Adrenal gland (tissue), 12 donors: ENCODE data around the gene FNBP1L. TPM values are rescaled to one million over a fixed set of nuclear protein-coding genes. Genes with fewer than 3 reads are reported as not detected.

Experiments used
- DNase-seq, 7 donors: peaks; one replicate each; pipeline ENCODE4 v3.0.0-alpha.2; 2019 to 2020
- H3K27ac ChIP-seq, 5 donors: fragments of 200-600 bp; sonication (generic) in 4 of 5; 1 replicate in 3 of 5; 2 replicates in 2 of 5; pipeline versions ENCODE4 v1.5.1 to v1.8.0; 2016 to 2020; ENCODE audit warnings: mild to moderate bottlenecking in 1 of 5
- H3K27me3 ChIP-seq: fragments of 200-600 bp; 2 replicates; pipeline ENCODE4 v1.8.0; 2021
- H3K36me3 ChIP-seq, 2 donors: fragments of 200-600 bp; replicated peaks in 1 of 2; 1 replicate in 1 of 2; 2 replicates in 1 of 2; pipeline versions ENCODE4 v1.5.1 to v1.8.0; 2018 to 2022
- H3K4me1 ChIP-seq, 2 donors: fragments of 200-600 bp; replicated peaks in 1 of 2; 1 replicate in 1 of 2; 2 replicates in 1 of 2; pipeline versions ENCODE4 v1.5.1 to v1.8.0; 2018 to 2021
- H3K4me3 ChIP-seq, 4 donors: fragments of 200-600 bp; sonication (generic) in 3 of 4; one replicate each; pipeline ENCODE4 v1.5.1; 2016 to 2018
- H3K9me3 ChIP-seq, 3 donors: fragments of 200-600 bp; sonication (generic) in 1 of 3; replicated peaks in 1 of 3; 1 replicate in 2 of 3; 2 replicates in 1 of 3; pipeline versions ENCODE4 v1.5.1 to v1.8.0; 2016 to 2021
- POLR2A ChIP-seq, 2 donors: fragments of 450-650 bp; IDR thresholded peaks; one replicate each; pipeline ENCODE4 v1.6.1; 2017; ENCODE audit warnings: antibody characterized with exemption in 2 of 2, mild to moderate bottlenecking in 2 of 2, moderate library complexity in 1 of 2
- WGBS, 4 donors: extraction: QIAGEN DNeasy Blood & Tissue Kit in 2 of 4; methylation state at CpG; one replicate each; pipeline versions ENCODE4 v1.1.5 to v1.1.7; 2013 to 2017; 5-methylcytosine and 5-hydroxymethylcytosine counted together
- intact Hi-C, 2 donors: fragments of 100-400 bp; cut with DNase I; formaldehyde crosslinking; loops; one replicate each; pipeline versions ENCODE4 v1.14.1 to v1.15.0; 2022 to 2023
- polyA plus RNA-seq, 3 donors: library from polyadenylated mRNA; stranded (reverse); fragments of 200-250 nt in 2 of 3; fragments of 350-450 nt in 1 of 3; fragmentation: Illumina TruSeq in 1 of 3; extraction: RNeasy Lipid Tissue Mini Kit (QIAGEN cat#74804) in 1 of 3; gene quantifications; one replicate each; pipeline ENCODE4 v1.2.3, GENCODE V29; 2013 to 2014
- total RNA-seq, 9 donors: library from RNA; depleted of rRNA in 4 of 9; stranded (reverse); fragments of >200 nt in 4 of 9; fragments of 120-200 nt in 1 of 9; fragmentation: NEBNext Ultra II Directional in 1 of 9; extraction: Animal tissue kit (Norgen Biotek cat#: 25700) in 1 of 9; gene quantifications; one replicate each; pipeline versions ENCODE4 v1.1.0 to v1.2.4, GENCODE V29; 2013 to 2023
- TF ChIP-seq, protein P1 (sequence below), 6 experiments: fragments of 450-650 bp in 4 of 6; fragments of 200-600 bp in 2 of 6; sonication (generic) in 1 of 6; IDR thresholded peaks; 1 replicate in 5 of 6; 2 replicates in 1 of 6; pipeline versions ENCODE4 v1.5.1 to v1.8.0; 2016 to 2021; ENCODE audit warnings: antibody characterized with exemption in 6 of 6, mild to moderate bottlenecking in 2 of 6, moderate library complexity in 1 of 6
- donor health status: healthy with polysubstance abuse.
- donor health status: Bipolar disorder and iron deficiency.
- donor health status: DM: yes; HTN: yes; CAD: no.
- donor health status: DM: no; HTN: no; CAD: no.
- donor health status: DM: no; HTN: no; CAD: no.
- donor health status: DM: yes; HTN: yes; CAD: no.

FNBP1L gene
- total and polyA plus RNA-seq, 12 donors: 6.1 to 21.4 (median 14.3) TPM

DNA sequence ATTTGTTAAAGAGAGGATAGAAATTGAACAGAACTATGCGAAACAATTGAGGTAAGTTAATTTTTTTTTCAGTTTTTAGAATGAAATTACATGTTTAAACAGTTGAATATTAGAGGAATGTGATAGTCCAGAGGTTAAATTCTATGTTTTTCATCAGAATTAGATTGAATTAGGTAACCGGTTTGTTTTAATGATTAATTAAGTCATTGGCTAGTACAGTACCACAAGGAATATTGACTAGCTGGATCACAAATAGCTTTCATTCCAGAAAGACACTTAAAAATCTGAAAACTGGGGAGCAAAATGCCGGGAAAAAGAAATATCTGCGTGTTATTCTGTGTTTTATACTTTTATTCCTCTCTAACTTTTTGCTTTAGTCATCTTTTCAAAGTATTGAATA lies 51.6 kb downstream of the FNBP1L start:
- intact Hi-C loops: no loop called here

DNA sequence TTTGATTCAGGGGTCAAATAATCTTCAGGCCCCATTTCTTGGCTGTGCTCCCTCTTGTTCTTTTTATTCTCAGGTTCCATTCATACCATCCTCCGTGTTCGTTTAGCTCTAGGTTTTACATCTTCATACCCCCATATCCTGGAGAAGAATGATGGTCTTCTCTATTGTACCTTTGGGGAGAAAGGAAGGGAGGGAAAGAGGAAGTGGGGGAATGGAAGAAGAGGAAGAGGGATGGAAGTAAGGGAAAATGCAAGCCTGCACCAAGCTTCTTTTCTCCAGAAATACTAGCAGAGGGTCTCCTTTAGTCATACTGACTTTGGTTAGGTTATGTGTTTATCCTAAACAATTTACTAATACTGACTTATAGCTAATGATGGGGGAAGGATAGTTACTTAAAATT lies 52.4 kb downstream of the FNBP1L start:
- TF ChIP-seq POLR2A (IDR thresholded peaks at IDR 0.05): no peak
- TF ChIP-seq, protein P1, sequence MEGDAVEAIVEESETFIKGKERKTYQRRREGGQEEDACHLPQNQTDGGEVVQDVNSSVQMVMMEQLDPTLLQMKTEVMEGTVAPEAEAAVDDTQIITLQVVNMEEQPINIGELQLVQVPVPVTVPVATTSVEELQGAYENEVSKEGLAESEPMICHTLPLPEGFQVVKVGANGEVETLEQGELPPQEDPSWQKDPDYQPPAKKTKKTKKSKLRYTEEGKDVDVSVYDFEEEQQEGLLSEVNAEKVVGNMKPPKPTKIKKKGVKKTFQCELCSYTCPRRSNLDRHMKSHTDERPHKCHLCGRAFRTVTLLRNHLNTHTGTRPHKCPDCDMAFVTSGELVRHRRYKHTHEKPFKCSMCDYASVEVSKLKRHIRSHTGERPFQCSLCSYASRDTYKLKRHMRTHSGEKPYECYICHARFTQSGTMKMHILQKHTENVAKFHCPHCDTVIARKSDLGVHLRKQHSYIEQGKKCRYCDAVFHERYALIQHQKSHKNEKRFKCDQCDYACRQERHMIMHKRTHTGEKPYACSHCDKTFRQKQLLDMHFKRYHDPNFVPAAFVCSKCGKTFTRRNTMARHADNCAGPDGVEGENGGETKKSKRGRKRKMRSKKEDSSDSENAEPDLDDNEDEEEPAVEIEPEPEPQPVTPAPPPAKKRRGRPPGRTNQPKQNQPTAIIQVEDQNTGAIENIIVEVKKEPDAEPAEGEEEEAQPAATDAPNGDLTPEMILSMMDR (IDR thresholded peaks at IDR 0.05): no peak
- WGBS, 4 donors: 93 to 96% (median 94%) methylated on average over 2 of the region's 2 CpGs
- Histone ChIP-seq H3K36me3 (no peaks in the 10 kb centered on the region), H3K27ac (no peak overlapping the region), H3K4me1 (no peaks in the 10 kb centered on the region), H3K9me3 (no peaks in the 10 kb centered on the region), H3K27me3 (no peaks in the 10 kb centered on the region), H3K4me3 (no peak overlapping the region)
- DNase-seq: no peak
- intact Hi-C loops: no loop called here

More for the DNA sequence above, 51.6 kb downstream of the FNBP1L start:
- no peaks in the 10 kb centered on the region for H3K27me3 ChIP-seq
- no peaks in the 10 kb centered on the region for H3K4me1 ChIP-seq
- no peak overlapping the region for H3K27ac ChIP-seq
- no peak overlapping the region for H3K4me3 ChIP-seq
- no peaks in the 10 kb centered on the region for H3K9me3 ChIP-seq
- no peak for TF ChIP-seq POLR2A (IDR thresholded peaks at IDR 0.05)
- TF ChIP-seq, protein P1 (IDR thresholded peaks at IDR 0.05): no peak
- no peaks in the 10 kb centered on the region for H3K36me3 ChIP-seq
- 93 to 95% (median 95%) methylated on average over 4 of the region's 4 CpGs for WGBS, 4 donors
- no peak for DNase-seq

DNA sequence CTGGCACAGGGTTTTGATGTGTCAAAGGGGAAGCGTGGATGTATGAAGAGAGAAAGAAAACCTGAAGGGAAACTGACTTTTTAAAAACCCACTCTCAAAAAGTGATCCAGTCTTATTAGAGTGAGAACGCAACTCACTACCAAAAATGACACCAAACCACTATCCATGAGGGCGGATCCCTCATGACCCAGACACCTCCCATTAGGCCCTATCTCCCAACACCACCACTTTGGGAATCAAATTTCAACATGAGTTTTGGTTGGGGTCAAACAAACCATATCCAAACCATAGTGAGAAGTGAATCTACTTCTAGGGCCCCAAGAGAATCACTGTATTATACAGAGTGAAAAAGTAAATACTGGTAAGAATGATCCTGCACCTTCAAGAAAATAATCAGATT lies 53.5 kb downstream of the FNBP1L start:
- intact Hi-C loops: no loop called here
- Histone ChIP-seq H3K4me3 (no peak overlapping the region), H3K9me3 (no peaks in the 10 kb centered on the region), H3K36me3 (no peaks in the 10 kb centered on the region), H3K4me1 (no peaks in the 10 kb centered on the region), H3K27ac (no peak overlapping the region), H3K27me3 (no peaks in the 10 kb centered on the region)
- TF ChIP-seq, protein P1 (IDR thresholded peaks at IDR 0.05): no peak
- no peak for TF ChIP-seq POLR2A (IDR thresholded peaks at IDR 0.05)
- no peak for DNase-seq
- 93 to 99% (median 97%) methylated on average over 3 of the region's 3 CpGs for WGBS, 4 donors

DNA sequence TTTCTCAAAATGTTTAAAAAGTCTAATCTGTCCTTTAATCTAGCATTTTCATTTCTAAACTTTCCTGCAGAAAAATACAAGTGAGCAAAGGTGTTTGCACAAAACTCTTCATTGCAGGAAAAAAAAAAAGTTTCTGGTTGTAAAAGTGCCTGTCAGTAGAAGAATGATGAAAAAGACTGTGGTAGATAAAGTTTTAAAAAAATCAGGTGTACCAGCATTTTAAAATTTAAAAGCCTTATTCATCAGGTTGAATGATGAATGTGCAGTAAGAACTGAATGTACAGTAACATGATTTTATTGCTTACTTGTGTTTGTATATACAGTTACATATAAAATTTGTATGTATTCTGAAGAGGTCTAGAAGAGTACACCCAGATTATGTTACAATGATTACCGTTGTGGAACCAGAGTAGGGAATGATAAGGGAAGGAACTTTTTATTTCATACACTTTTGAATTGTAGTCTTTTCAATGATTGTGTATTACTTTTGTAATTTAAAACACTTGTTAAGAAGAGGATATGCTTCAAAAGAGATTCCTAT lies 54.0 kb downstream of the FNBP1L start:
- intact Hi-C loops: no loop called here
- no peak for DNase-seq
- WGBS, 4 donors: 82 to 92% (median 83%) methylated on average over 1 of the region's 1 CpG
- H3K4me1 ChIP-seq: no peaks in the 10 kb centered on the region
- no peak overlapping the region for H3K4me3 ChIP-seq
- no peaks in the 10 kb centered on the region for H3K36me3 ChIP-seq
- no peaks in the 10 kb centered on the region for H3K27me3 ChIP-seq
- TF ChIP-seq, protein P1 (IDR thresholded peaks at IDR 0.05): no peak
- no peak for TF ChIP-seq POLR2A (IDR thresholded peaks at IDR 0.05)
- H3K9me3 ChIP-seq: no peaks in the 10 kb centered on the region
- H3K27ac ChIP-seq: no peak overlapping the region
